Measurements from ENCODE around the gene GDF15. TPM values are rescaled to one million over a fixed set of nuclear protein-coding genes. Genes with fewer than 3 reads are reported as not detected.

Gene GDF15
- total RNA-seq, 4 donors from 2014 or later, result 1.9 to 4.6 (median 3.0) TPM

DNA sequence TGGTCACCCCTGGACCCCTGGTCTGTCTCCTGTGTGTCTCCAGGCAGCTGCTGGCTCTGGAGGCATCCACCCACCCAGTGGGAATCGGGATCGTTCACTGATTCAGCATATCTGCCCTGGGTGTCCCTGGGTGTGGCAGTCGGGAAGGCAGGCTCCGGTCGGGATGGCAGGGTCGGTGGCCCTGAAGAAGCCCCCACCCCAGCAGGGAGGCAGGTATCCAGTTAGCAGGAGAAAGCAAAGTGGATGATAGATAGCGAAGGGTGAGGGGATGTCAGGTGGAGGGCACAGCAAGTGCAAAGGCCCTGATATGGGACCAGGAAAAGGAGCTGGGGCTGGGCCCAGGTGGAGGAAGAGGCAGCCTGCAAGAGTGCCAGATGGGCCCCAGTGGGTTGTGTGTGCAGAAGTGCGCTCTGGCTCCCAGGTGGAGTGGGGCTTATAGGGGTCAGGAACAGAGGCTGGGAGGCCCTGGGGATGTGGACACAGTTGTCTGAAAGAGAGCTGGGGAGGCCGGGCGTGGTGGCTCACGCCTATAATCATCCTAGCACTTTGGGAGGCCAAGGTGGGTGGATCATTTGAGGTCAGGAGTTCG is 35.5 kb downstream of the GDF15 start:
- no peak for ATAC-seq (ENCODE audit: low FRiP score)
- no peak for DNase-seq (ENCODE audit: low spot score)
- TF ChIP-seq, protein P1, sequence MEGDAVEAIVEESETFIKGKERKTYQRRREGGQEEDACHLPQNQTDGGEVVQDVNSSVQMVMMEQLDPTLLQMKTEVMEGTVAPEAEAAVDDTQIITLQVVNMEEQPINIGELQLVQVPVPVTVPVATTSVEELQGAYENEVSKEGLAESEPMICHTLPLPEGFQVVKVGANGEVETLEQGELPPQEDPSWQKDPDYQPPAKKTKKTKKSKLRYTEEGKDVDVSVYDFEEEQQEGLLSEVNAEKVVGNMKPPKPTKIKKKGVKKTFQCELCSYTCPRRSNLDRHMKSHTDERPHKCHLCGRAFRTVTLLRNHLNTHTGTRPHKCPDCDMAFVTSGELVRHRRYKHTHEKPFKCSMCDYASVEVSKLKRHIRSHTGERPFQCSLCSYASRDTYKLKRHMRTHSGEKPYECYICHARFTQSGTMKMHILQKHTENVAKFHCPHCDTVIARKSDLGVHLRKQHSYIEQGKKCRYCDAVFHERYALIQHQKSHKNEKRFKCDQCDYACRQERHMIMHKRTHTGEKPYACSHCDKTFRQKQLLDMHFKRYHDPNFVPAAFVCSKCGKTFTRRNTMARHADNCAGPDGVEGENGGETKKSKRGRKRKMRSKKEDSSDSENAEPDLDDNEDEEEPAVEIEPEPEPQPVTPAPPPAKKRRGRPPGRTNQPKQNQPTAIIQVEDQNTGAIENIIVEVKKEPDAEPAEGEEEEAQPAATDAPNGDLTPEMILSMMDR (IDR thresholded peaks at IDR 0.05), result no peak

DNA sequence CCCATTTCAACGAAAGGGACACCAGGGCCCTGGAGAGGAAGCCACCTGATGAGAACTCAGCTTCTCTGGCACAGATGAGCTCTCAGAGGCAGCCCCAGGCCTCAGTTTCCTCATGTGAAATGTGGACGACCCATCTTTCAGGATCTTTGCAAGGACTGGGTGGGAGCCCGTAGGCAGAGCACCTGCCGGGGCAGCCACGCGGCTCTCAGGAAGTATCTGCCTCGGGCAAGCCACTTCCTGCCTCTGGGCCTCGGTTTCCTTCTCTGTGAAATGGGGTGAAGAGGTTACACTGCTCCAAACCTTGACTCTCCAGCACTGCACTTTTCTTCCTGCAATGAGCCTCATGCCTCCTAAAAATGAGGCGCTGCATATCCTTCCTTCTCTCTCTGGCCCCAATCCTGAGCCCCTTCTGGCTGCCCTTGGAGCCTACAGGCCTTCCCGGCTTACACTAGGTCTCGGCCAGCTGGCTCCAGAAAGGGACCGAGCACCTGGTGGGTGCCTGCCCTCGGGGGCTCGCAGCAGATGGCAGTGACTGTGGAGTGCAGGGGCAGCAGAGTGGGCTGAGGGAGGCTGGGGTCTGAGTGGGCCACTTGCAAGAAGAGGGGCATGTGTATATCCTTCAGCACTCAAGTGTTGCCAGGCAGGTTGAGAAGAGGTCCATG is 36.7 kb downstream of the GDF15 start:
- TF ChIP-seq, protein P1 (IDR thresholded peaks at IDR 0.05), result no peak
- DNase-seq (ENCODE audit: low spot score) (no peak), ATAC-seq (ENCODE audit: low FRiP score) (no peak)

DNA sequence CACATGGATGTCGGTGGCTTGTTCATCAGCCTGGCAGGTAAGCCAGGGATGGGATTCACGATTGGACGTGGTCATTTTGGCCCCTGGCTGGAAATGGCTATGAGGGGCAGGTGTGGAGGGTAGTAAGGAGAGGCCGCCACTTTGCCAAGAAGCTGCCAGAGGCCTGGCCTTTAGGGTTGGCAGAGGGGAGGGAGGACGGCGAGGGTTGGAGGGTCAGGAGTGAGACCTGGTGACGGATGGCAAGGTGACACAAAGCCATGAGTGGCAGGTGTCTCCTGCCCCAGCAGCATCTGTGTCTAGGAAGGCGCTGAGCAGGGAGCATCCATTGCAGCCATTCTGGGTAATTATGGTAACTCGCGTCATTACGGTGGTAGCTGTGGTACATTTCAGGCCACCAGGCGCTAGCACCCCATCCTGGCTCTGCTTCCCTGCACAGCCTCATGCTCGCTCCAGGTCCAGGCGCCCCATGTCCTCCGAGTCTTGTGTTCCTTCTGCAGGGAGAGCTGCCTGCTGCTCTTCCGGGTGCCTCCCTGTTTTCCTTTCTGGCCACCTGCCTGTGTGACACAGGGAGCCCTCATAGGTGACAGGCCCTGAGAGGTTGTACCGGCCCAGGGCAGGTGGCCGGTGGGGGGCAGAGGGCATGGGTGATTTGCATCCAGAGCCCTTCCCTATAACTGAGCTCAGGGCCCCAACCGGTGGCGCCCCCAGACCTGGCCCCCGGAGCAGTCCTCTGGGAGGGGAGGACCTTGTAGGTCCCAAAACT is 37.5 kb downstream of the GDF15 start:
- TF ChIP-seq, protein P1 (IDR thresholded peaks at IDR 0.05), result no peak
- no peak for ATAC-seq (ENCODE audit: low FRiP score)
- no peak for DNase-seq (ENCODE audit: low spot score)

DNA sequence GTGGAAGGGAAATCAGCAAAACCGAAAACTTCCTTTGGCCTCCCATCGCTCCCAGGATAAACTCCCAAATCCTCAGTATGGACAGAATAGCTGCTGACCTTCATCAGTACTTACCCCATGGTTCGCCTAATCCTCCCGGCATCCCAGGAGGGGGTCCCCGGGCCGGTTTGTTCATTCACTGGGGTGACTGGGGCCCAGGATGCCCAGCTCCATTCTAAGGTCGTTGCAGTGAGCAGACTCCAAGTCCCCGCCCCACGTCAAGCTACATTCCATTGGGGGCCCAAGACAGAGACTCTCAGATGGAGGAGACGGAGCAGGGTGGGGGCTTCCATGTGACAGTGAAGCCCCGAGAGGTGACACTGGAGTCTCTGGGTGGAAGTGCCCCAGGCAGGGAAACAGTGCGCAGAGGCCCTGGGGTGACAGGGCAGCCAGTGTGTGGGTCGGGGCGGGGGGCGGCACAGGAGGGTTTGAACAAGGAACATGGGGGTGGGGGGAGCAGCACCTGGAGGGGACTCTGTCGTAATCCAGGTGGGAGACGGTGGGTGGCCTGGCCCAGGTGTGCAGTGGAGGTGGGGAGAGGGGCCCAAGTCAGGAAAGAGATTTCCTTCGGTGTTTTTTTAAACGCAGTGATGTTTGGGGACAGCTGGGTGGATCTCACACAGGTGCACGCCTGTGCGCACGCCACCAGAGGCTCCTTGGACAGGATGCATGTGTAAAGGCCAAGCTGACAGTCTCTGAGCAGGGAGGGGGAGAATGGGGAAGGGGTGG is 38.3 kb downstream of the GDF15 start:
- TF ChIP-seq, protein P1 (IDR thresholded peaks at IDR 0.05), result no peak
- DNase-seq (ENCODE audit: low spot score), result no peak
- ATAC-seq (ENCODE audit: low FRiP score), result no peak

DNA sequence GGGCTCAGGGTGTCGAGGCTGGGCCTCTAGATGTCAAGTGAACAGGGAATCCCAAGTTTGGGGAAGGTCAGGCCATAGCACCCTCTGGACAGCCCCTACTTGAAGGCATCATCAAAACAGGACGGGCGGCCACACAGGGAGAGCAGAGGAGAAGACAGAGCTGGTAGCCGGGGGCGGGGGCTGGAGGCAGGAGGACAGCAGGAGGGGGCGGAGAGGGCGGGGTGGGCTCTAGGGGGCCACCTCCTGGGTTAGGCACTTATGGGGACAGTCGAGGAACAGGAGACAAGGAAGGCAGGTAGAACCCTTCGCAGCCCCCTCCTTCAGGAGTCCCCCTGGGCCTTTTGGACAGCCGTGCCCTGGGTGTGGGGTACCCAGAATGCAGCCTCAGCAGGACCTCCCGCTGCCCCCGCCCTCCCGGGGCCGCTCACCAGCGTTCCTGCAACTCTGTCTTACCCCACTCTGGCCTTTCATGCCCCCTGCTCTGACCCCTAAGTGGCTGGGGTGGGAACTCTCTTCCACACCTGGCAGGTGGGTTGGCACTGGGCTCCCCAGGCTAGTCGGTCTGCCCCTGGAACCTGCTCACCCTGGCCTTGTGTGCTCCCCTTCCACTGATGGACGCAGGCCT is 39.0 kb downstream of the GDF15 start:
- TF ChIP-seq, protein P1 (IDR thresholded peaks at IDR 0.05), result no peak
- ATAC-seq (ENCODE audit: low FRiP score) (no peak), DNase-seq (ENCODE audit: low spot score) (no peak)

DNA sequence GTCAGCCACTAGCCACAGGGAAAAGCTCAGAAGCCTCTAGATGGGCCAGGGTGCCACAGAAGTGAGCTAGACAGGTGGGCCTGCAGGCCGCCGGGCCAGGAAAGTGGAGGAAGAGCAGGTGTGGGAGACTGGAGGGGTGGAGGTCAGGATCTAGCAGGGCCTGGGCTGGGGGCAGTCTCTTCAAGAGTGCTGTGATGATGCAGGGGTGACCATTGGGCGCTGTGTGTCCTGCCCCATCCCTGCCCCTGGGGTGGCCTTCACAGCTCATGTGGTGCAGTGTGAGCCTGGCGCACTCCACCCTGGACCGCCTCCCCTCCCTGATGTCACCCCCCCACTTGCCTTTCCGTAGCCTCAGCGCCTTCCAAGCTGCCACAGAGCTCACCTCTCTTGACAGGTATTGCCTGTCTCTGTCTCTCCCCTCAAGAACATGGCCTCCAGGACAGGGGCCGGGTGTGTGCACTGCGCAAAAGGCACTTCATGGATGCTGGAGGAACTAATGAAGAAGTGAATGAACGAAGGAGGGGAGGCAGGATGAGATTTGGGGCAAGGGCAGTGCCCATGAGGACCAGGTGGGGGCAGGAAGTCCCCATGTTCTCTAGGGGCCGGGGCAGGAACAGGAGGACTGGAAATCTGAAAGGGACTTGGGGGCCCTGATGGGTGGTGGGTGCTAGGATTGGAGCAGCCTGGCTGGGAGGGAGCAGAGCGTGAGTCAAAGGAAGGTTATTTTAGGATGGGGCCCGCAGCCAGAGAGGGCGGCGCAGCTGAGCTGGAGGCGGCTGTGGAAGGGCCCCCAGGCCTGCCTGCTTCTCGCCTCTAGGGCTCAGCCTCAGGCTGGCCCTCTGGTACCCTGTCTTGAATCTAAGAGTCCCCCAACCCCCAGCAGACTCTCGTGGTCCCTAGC is 39.8 kb downstream of the GDF15 start:
- TF ChIP-seq, protein P1 (IDR thresholded peaks at IDR 0.05), result no peak
- no peak for DNase-seq (ENCODE audit: low spot score)

More for the DNA sequence above, 39.8 kb downstream of the GDF15 start:
- peak; percentile 39 for ATAC-seq (ENCODE audit: low FRiP score)

All from omental fat pad (tissue), 4 donors.